H1 (cell line): ENCODE data around the gene DESI1. TPM values are rescaled to one million over a fixed set of nuclear protein-coding genes. Genes with fewer than 3 reads are reported as not detected.

Source experiments
- CTCF ChIA-PET: fragments of 300-600 bp; sonication (Branson Sonifier 250); formaldehyde crosslinking; loops from one replicate; lab custom pipeline; 2021; ENCODE audit not compliant: partially characterized antibody; lab: Charles Lee
- POLR2A ChIA-PET: fragments of 300-600 bp; sonication (Branson Sonifier 250); formaldehyde crosslinking; loops from one replicate; lab custom pipeline; 2021; ENCODE audit warnings: inconsistent platforms; ENCODE audit not compliant: partially characterized antibody; lab: Charles Lee
- DNase-seq, 2 experiments: peaks; one replicate each; pipeline versions ENCODE4 v3.0.0 to v3.0.0-alpha.2; 2010 to 2022; ENCODE audit warnings: low spot score in 2 of 2, low read depth in 1 of 2, mixed read lengths in 1 of 2
- FAIRE-seq: peaks from 2 replicates; lab custom pipeline; 2011; peaks lifted over from hg19 to GRCh38; lab: Jason Lieb, UNC
- H2AFZ ChIP-seq: 2 replicates; pipeline ENCODE4 v1.8.1; 2012; ENCODE audit warnings: low read length, inconsistent platforms
- H2AK5ac ChIP-seq: 2 replicates; pipeline ENCODE4 v1.6.1; 2013; ENCODE audit warnings: low read depth, low read length
- H2BK120ac ChIP-seq: replicated peaks from 2 replicates; pipeline ENCODE3; 2013; ENCODE audit warnings: low read depth, low read length, inconsistent platforms
- H2BK12ac ChIP-seq: 2 replicates; pipeline ENCODE4 v1.6.1; 2013; ENCODE audit warnings: low read depth, low read length
- H2BK15ac ChIP-seq: 2 replicates; pipeline ENCODE4 v1.6.1; 2013; ENCODE audit warnings: low read length
- H2BK20ac ChIP-seq: 2 replicates; pipeline ENCODE4 v1.6.1; 2013; ENCODE audit warnings: low read length
- H2BK5ac ChIP-seq: 2 replicates; pipeline ENCODE4 v1.6.1; 2013; ENCODE audit warnings: low read depth, low read length
- H3K14ac ChIP-seq: 2 replicates; pipeline ENCODE4 v1.6.1; 2013; ENCODE audit warnings: inconsistent platforms; ENCODE audit not compliant: insufficient read length
- H3K18ac ChIP-seq: 2 replicates; pipeline ENCODE4 v1.6.1; 2013; ENCODE audit warnings: low read length; ENCODE audit errors: extremely low read depth
- H3K23ac ChIP-seq: 2 replicates; pipeline ENCODE4 v1.6.1; 2013; ENCODE audit warnings: inconsistent platforms; ENCODE audit not compliant: insufficient read length
- H3K23me2 ChIP-seq: 2 replicates; pipeline ENCODE4 v1.6.1; 2013; ENCODE audit warnings: low read depth, low read length
- H3K27ac ChIP-seq: 2 replicates; pipeline ENCODE4 v1.6.1; 2011; ENCODE audit warnings: low read depth, low read length, inconsistent platforms
- H3K27me3 ChIP-seq, 4 experiments: replicated peaks in 1 of 4; 1 replicate in 1 of 4; 2 replicates in 3 of 4; pipeline versions ENCODE4 v1.6.1 to v1.8.1; 2011 to 2013; ENCODE audit warnings: low read length in 3 of 4, mild to moderate bottlenecking in 3 of 4, inconsistent platforms in 2 of 4, mixed read lengths in 2 of 4, moderate library complexity in 1 of 4; ENCODE audit not compliant: control insufficient read depth in 3 of 4, insufficient read depth in 3 of 4; ENCODE audit errors: extremely low read depth in 1 of 4
- H3K36me3 ChIP-seq, 4 experiments: 2 replicates each; pipeline versions ENCODE4 v1.6.1 to v1.8.1; 2011 to 2013; ENCODE audit warnings: mild to moderate bottlenecking in 4 of 4, low read length in 3 of 4, moderate library complexity in 2 of 4, control low read depth in 1 of 4, inconsistent platforms in 1 of 4; ENCODE audit not compliant: insufficient read depth in 4 of 4, control insufficient read depth in 2 of 4
- H3K4ac ChIP-seq: replicated peaks from 2 replicates; pipeline ENCODE3; 2013; ENCODE audit warnings: low read length, low read depth, mixed read lengths, inconsistent platforms; ENCODE audit not compliant: insufficient read length
- H3K4me1 ChIP-seq, 4 experiments: replicated peaks in 1 of 4; 1 replicate in 1 of 4; 2 replicates in 3 of 4; pipeline versions ENCODE4 v1.6.1 to v1.8.1; 2011 to 2013; ENCODE audit warnings: low read length in 3 of 4, inconsistent platforms in 2 of 4, mixed read lengths in 1 of 4; ENCODE audit not compliant: insufficient read depth in 4 of 4, control insufficient read depth in 3 of 4
- H3K4me2 ChIP-seq, 2 experiments: 2 replicates each; pipeline versions ENCODE4 v1.6.1 to v1.8.1; 2011 to 2013; ENCODE audit warnings: low read depth in 2 of 2, low read length in 2 of 2, control low read depth in 1 of 2, inconsistent platforms in 1 of 2, mild to moderate bottlenecking in 1 of 2; ENCODE audit not compliant: insufficient read depth in 1 of 2
- H3K4me3 ChIP-seq, 4 experiments: fragments of 200-600, 300-600 bp in 1 of 4; sonication (generic), shearing (Covaris generic), sonication (Bioruptor Twin) in 1 of 4; 2 replicates each; pipeline versions ENCODE4 v1.5.1 to v1.8.1; 2011 to 2016; ENCODE audit warnings: low read length in 4 of 4, low read depth in 3 of 4, control low read depth in 2 of 4, inconsistent platforms in 2 of 4, mild to moderate bottlenecking in 2 of 4, mixed read lengths in 1 of 4, moderate library complexity in 1 of 4; ENCODE audit not compliant: insufficient read depth in 2 of 4; ENCODE audit errors: extremely low read depth in 1 of 4
- H3K56ac ChIP-seq: replicated peaks from 2 replicates; pipeline ENCODE3; 2013; ENCODE audit warnings: low read depth, mild to moderate bottlenecking, mixed read lengths, low read length, inconsistent platforms; ENCODE audit not compliant: insufficient read length
- H3K79me1 ChIP-seq: 2 replicates; pipeline ENCODE4 v1.6.1; 2013; ENCODE audit warnings: low read depth, low read length, control low read depth
- H3K79me2 ChIP-seq, 2 experiments: 2 replicates each; pipeline versions ENCODE4 v1.6.1 to v1.8.1; 2012 to 2013; ENCODE audit warnings: low read length in 2 of 2, mild to moderate bottlenecking in 2 of 2, inconsistent platforms in 1 of 2; ENCODE audit not compliant: insufficient read depth in 2 of 2, control insufficient read depth in 1 of 2
- H3K9ac ChIP-seq, 4 experiments: replicated peaks in 1 of 4; 1 replicate in 1 of 4; 2 replicates in 3 of 4; pipeline versions ENCODE4 v1.6.1 to v1.8.1; 2011 to 2013; ENCODE audit warnings: low read depth in 3 of 4, low read length in 3 of 4, control low read depth in 2 of 4, mild to moderate bottlenecking in 2 of 4, moderate library complexity in 2 of 4, inconsistent platforms in 1 of 4; ENCODE audit errors: extremely low read depth in 1 of 4
- H3K9me3 ChIP-seq, 2 experiments: 2 replicates each; pipeline versions ENCODE4 v1.6.1 to v1.8.1; 2012 to 2013; ENCODE audit warnings: mild to moderate bottlenecking in 2 of 2, moderate library complexity in 2 of 2, control low read depth in 1 of 2, inconsistent platforms in 1 of 2, low read depth in 1 of 2, low read length in 1 of 2, mixed read lengths in 1 of 2; ENCODE audit not compliant: insufficient read depth in 2 of 2
- H4K20me1 ChIP-seq, 2 experiments: replicated peaks in 1 of 2; 2 replicates each; pipeline versions ENCODE3 to v1.8.1; 2011 to 2013; ENCODE audit warnings: inconsistent platforms in 2 of 2, low read length in 2 of 2, mild to moderate bottlenecking in 1 of 2; ENCODE audit not compliant: insufficient read depth in 2 of 2, control insufficient read depth in 1 of 2
- H4K5ac ChIP-seq: 2 replicates; pipeline ENCODE4 v1.6.1; 2013; ENCODE audit warnings: low read length, low read depth, mixed read lengths, inconsistent platforms; ENCODE audit not compliant: insufficient read length
- H4K8ac ChIP-seq: 2 replicates; pipeline ENCODE4 v1.8.0; 2013; ENCODE audit warnings: mild to moderate bottlenecking, moderate library complexity, low read length, inconsistent platforms; ENCODE audit not compliant: insufficient read depth; ENCODE audit errors: extremely low read depth
- H4K91ac ChIP-seq: replicated peaks from 2 replicates; pipeline ENCODE3; 2013; ENCODE audit warnings: low read length, mixed read lengths, inconsistent platforms; ENCODE audit not compliant: insufficient read length
- ATF3 ChIP-seq: IDR thresholded peaks from 2 replicates; pipeline ENCODE4 v1.6.1; 2011; ENCODE audit warnings: low read depth, mild to moderate bottlenecking, low read length; ENCODE audit not compliant: insufficient read depth
- BACH1 ChIP-seq: IDR thresholded peaks from 2 replicates; pipeline ENCODE4 v1.6.1; 2012; ENCODE audit warnings: low read length, improper control_type of control experiment
- CBX5 ChIP-seq: fragments of 300-800, 300-1000 bp; sonication (generic); IDR thresholded peaks from 2 replicates; pipeline ENCODE4 v1.7.1; 2016; ENCODE audit warnings: antibody characterized with exemption, low read length, low read depth
- EGR1 ChIP-seq: IDR thresholded peaks from 2 replicates; pipeline ENCODE4 v1.6.1; 2011; ENCODE audit warnings: low read depth, low read length, borderline replicate concordance
- EP300 ChIP-seq, 2 experiments: IDR thresholded peaks; 1 replicate in 1 of 2; 2 replicates in 1 of 2; pipeline ENCODE4 v1.6.1; 2011 to 2012; ENCODE audit warnings: low read depth in 2 of 2, low read length in 2 of 2, mild to moderate bottlenecking in 2 of 2, borderline replicate concordance in 1 of 2, inconsistent platforms in 1 of 2, moderate library complexity in 1 of 2
- FOSL1 ChIP-seq: IDR thresholded peaks from 2 replicates; pipeline ENCODE4 v1.6.1; 2011; ENCODE audit warnings: mild to moderate bottlenecking, low read depth, low read length, moderate library complexity; ENCODE audit not compliant: insufficient read depth
- NANOG ChIP-seq: IDR thresholded peaks from 2 replicates; pipeline ENCODE4 v1.6.1; 2011; ENCODE audit warnings: low read length, low read depth, mild to moderate bottlenecking, inconsistent platforms; ENCODE audit not compliant: insufficient read depth, poor library complexity, severe bottlenecking
- POLR2A ChIP-seq, 2 experiments: IDR thresholded peaks; 1 replicate in 1 of 2; 2 replicates in 1 of 2; pipeline ENCODE4 v1.6.1; 2011; ENCODE audit warnings: low read depth in 2 of 2, low read length in 2 of 2, mild to moderate bottlenecking in 2 of 2; ENCODE audit errors: control extremely low read depth in 1 of 2
- POU5F1 ChIP-seq: IDR thresholded peaks from 2 replicates; pipeline ENCODE4 v1.6.1; 2011; ENCODE audit warnings: low read depth, mild to moderate bottlenecking, low read length, moderate library complexity
- TEAD4 ChIP-seq: IDR thresholded peaks from 2 replicates; pipeline ENCODE4 v1.6.1; 2012; ENCODE audit warnings: low read depth, low read length, inconsistent platforms, mixed read lengths
- polyA plus RNA-seq, 7 experiments: library from polyadenylated mRNA; depleted of rRNA in 3 of 7; stranded (reverse) in 5 of 7; unstranded in 2 of 7; fragments of >200 nt in 5 of 7; fragments of 200-250 nt in 2 of 7; gene quantifications; 1 replicate in 5 of 7; 2 replicates in 1 of 7; 4 replicates in 1 of 7; pipeline versions ENCODE4 v1.2.1 to v1.2.3, GENCODE V29; 2011 to 2013; ENCODE audit warnings: missing spikeins in 2 of 7, mixed read lengths in 2 of 7
- total RNA-seq: library from RNA; stranded (reverse); fragmentation: NEBNext Ultra II Directional; extraction: Animal tissue kit (Norgen Biotek cat#: 25700); gene quantifications from 2 replicates; pipeline ENCODE4 v1.2.1, GENCODE V29; 2021

DESI1 gene
- total and polyA plus RNA-seq, 2 of the 8 experiments (the other 6 are each of a cell fraction or from before 2014, with no cell fraction given), result 27.6 to 34.3 TPM

GRCh38 chr22:41664490-41664889 lies 43.6 kb upstream of the DESI1 start:
- no peak overlapping the region for H3K18ac ChIP-seq
- no peak overlapping the region for H3K4ac ChIP-seq
- no peak overlapping the region for H2BK20ac ChIP-seq
- no peak overlapping the region for H3K4me3 ChIP-seq
- H3K14ac ChIP-seq, result no peak overlapping the region
- H4K91ac ChIP-seq, result no peak overlapping the region
- H4K8ac ChIP-seq, result no peak overlapping the region
- H2BK15ac ChIP-seq, result no peak overlapping the region
- peaks cover 19 to 56% (median 33%) of the 10 kb centered on the region in 4 experiments for H3K36me3 ChIP-seq
- no peak overlapping the region for H2BK5ac ChIP-seq
- H3K27me3 ChIP-seq, result no peaks in the 10 kb centered on the region
- no peaks in the 10 kb centered on the region for H3K9me3 ChIP-seq
- H3K27ac ChIP-seq, result no peak overlapping the region
- H3K23me2 ChIP-seq, result no peaks in the 10 kb centered on the region
- FAIRE-seq, result no peak
- TF ChIP-seq POLR2A (IDR thresholded peaks at IDR 0.05; ENCODE audit: control extremely low read depth in 1 of 2, low read depth in 2 of 2, low read length in 2 of 2) (no peak), NANOG (no peak), POU5F1 (no peak), ATF3 (no peak), BACH1 (no peak), CBX5 (no peak), EP300 (IDR thresholded peaks at IDR 0.05; ENCODE audit: borderline replicate concordance in 1 of 2, low read depth in 2 of 2, low read length in 2 of 2) (no peak), EGR1 (no peak), FOSL1 (no peak), TEAD4 (no peak)
- POLR2A ChIA-PET, result interaction anchor here (0.9 to 5.4 kb wide), 11 partner anchors 10 to 226 kb away, joined by 3 to 34 read pairs (median 4); partner anchors contain the start of gene TOB2
- H2AFZ ChIP-seq, result no peak overlapping the region
- no peak overlapping the region for H3K9ac ChIP-seq
- CTCF ChIA-PET, result interaction anchor here (0.9 to 1.7 kb wide), 4 partner anchors 20 to 98 kb away, joined by 3 to 4 read pairs (median 4); no protein-coding TSS in a partner anchor
- H2AK5ac ChIP-seq, result no peak overlapping the region
- no peak overlapping the region for H2BK120ac ChIP-seq
- H2BK12ac ChIP-seq, result no peak overlapping the region
- H3K23ac ChIP-seq, result no peak overlapping the region
- no peak overlapping the region for H4K5ac ChIP-seq
- no peaks in the 10 kb centered on the region for H3K79me2 ChIP-seq
- H4K20me1 ChIP-seq, result peaks cover under 1 to 3% of the 10 kb centered on the region in 2 experiments
- no peaks in the 10 kb centered on the region; the same call in 1 of the 2 replicates for H3K79me1 ChIP-seq
- no peak for DNase-seq
- H3K4me1 ChIP-seq, result peaks cover 0 to 8% (median 3%) of the 10 kb centered on the region in 4 experiments; a peak in 5 of 7 replicates
- H3K56ac ChIP-seq, result no peak overlapping the region
- H3K4me2 ChIP-seq, result no peak overlapping the region
